GM23248 (cell line): ENCODE data around the gene EPHB4.

Source experiments
- EZH2 ChIP-seq: fragments of 200-600 bp; sonication (generic); IDR thresholded peaks from 2 replicates; pipeline ENCODE4 v1.6.1; 2018; ENCODE audit warnings: antibody characterized with exemption, mild to moderate bottlenecking; ENCODE audit not compliant: insufficient read depth, poor library complexity, severe bottlenecking
- EZH2phosphoT487 ChIP-seq: fragments of 200-600 bp; sonication (generic); IDR thresholded peaks from 2 replicates; pipeline ENCODE4 v1.6.1; 2018; ENCODE audit warnings: antibody characterized with exemption, moderate library complexity, mild to moderate bottlenecking, low read depth; ENCODE audit not compliant: insufficient read depth

- TF ChIP-seq EZH2: no peak
- no peak for TF ChIP-seq EZH2phosphoT487
Measured at GRCh38 chr7:100865938-100866728, 38.8 kb upstream of the EPHB4 start.
